Transverse colon (tissue), 4 donors: Measurements from ENCODE around the gene HPSE2. TPM values are rescaled to one million over a fixed set of nuclear protein-coding genes. Genes with fewer than 3 reads are reported as not detected.
A peak's percentile ranks its signal among the peaks of the same experiment; 100 is the strongest.

Experiments used
- DNase-seq: peaks from one replicate; pipeline ENCODE4 v3.0.0-alpha.2; 2019
- H3K27ac ChIP-seq, 4 donors: fragments of 200-600 bp; sonication (generic); 2 replicates each; pipeline ENCODE4 v1.5.1; 2016 to 2018; ENCODE audit warnings: inconsistent platforms in 4 of 4
- H3K27me3 ChIP-seq: fragments of 200-600 bp; sonication (generic); 2 replicates; pipeline ENCODE4 v1.5.1; 2017; ENCODE audit warnings: inconsistent platforms
- H3K36me3 ChIP-seq, 4 donors: fragments of 200-600 bp; sonication (generic); 2 replicates each; pipeline ENCODE4 v1.5.1; 2017 to 2019; ENCODE audit warnings: inconsistent platforms in 4 of 4
- H3K4me1 ChIP-seq, 4 donors: fragments of 200-600 bp; sonication (generic); 2 replicates each; pipeline ENCODE4 v1.5.1; 2017 to 2020; ENCODE audit warnings: inconsistent platforms in 4 of 4
- H3K4me3 ChIP-seq, 4 donors: fragments of 200-600 bp; sonication (generic); 1 replicate in 1 of 4; 2 replicates in 3 of 4; pipeline versions ENCODE4 v1.5.1 to v1.6.1; 2017 to 2019; ENCODE audit warnings: inconsistent platforms in 4 of 4
- H3K9me3 ChIP-seq, 2 donors: fragments of 200-600 bp; sonication (generic); 2 replicates each; pipeline ENCODE4 v1.5.1; 2017 to 2019; ENCODE audit warnings: inconsistent platforms in 2 of 2
- CTCF ChIP-seq, 5 experiments: fragments of 200-600 bp in 3 of 5; fragments of 450-650 bp in 2 of 5; sonication (generic) in 3 of 5; IDR thresholded peaks; 1 replicate in 2 of 5; 2 replicates in 3 of 5; pipeline ENCODE4 v1.5.1; 2016 to 2017; ENCODE audit warnings: antibody characterized with exemption in 5 of 5, inconsistent platforms in 3 of 5, mild to moderate bottlenecking in 2 of 5, moderate library complexity in 1 of 5
- EP300 ChIP-seq: sonication (generic); formaldehyde crosslinking; IDR thresholded peaks from one replicate; pipeline ENCODE4 v1.6.1; 2017; ENCODE audit warnings: antibody characterized with exemption, low read depth
- POLR2A ChIP-seq: fragments of 450-650 bp; IDR thresholded peaks from one replicate; pipeline ENCODE4 v1.6.1; 2016; ENCODE audit warnings: antibody characterized with exemption, mild to moderate bottlenecking, moderate library complexity
- POLR2AphosphoS5 ChIP-seq, 3 donors: sonication (generic); formaldehyde crosslinking; IDR thresholded peaks; one replicate each; pipeline ENCODE4 v1.6.1; 2016; ENCODE audit warnings: antibody characterized with exemption in 3 of 3
- WGBS, 2 donors: methylation state at CpG; one replicate each; pipeline ENCODE4 v1.1.5; 2018; ENCODE audit warnings: low coverage in 1 of 2; 5-methylcytosine and 5-hydroxymethylcytosine counted together
- in situ Hi-C, 4 donors: fragments of 200-750 bp; cut with MboI; loops; one replicate each; pipeline versions ENCODE4 v1.15.0 to v1.15.1; 2017; ENCODE audit warnings: low sequenced_read_pairs in 3 of 4, low pct_ligation_motif_present in 1 of 4, low pct_unique_long_range_greater_than_20kb in 1 of 4
- intact Hi-C: fragments of 100-400 bp; cut with DNase I; formaldehyde crosslinking; loops from one replicate; pipeline ENCODE4 v1.15.1; 2023; ENCODE audit warnings: low total_unique reads
- total RNA-seq, 4 donors: library from RNA; depleted of rRNA; stranded (reverse); fragments of >200 nt; gene quantifications; one replicate each; pipeline ENCODE4 v1.1.0, GENCODE V29; 2016

Gene HPSE2
- total RNA-seq, 4 donors from 2014 or later = 2.2 to 3.0 TPM; not detected in 2

GRCh38 chr10:99233000-99233688, 2.5 kb downstream of the HPSE2 start:
- in situ Hi-C loops (loop anchor here in 1 of 4 donors (25.0 kb wide), 1 partner anchor 471 kb away; no protein-coding TSS in a partner anchor), intact Hi-C loops (no loop called here)
- Histone ChIP-seq H3K27me3 (peaks cover 97% of the 10 kb centered on the region), H3K36me3 (no peaks in the 10 kb centered on the region), H3K4me1 (peaks cover 0 to 26% (median 18%) of the 10 kb centered on the region in 4 donors), H3K9me3 (no peaks in the 10 kb centered on the region), H3K27ac (peak overlapping the region; percentile 46 to 70 (median 60)), H3K4me3 (peak overlapping the region in 3 of 4 donors; percentile 12 to 58 (median 30))
- WGBS, 2 donors = 22 to 28% methylated on average over 8 to 18 of the region's 18 CpGs
- DNase-seq = no peak
- no peak for TF ChIP-seq EP300
- no peak for TF ChIP-seq CTCF (IDR thresholded peaks at IDR 0.05)
- no peak for TF ChIP-seq POLR2AphosphoS5 (IDR thresholded peaks at IDR 0.05)
- TF ChIP-seq POLR2A = no peak

DNA sequence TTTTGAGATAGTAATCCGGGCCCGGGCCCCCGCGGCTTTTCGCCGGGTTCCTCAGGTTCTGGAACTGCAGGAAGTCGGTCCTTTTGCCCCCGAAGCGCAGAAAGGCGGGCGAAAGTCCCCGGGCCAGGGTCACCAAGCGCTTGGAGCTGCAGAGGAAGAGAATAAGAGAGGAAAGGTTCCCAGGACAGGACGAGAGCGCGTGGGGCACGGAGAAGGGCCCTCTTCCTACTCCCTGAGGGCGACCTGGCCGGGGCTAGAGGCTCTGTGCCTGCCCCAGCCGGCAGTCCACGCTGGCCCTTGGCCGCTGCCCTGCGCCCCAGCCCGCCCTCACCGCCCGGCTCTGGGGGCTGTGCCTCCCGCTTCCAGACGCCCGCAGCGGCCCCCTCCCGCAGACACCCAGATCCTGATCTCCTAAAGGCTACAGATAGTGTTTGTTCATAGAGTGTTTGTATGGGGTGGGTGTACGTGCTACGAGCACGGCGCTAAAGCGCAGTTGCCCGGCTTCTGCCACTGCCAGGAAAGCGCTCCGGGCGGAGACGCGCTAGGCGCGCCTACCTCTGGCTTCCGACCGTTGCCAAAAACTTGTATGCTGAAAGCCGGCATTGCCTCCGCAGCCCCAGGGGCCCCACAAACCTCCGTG, 3.2 kb downstream of the HPSE2 start:
- no peak for DNase-seq
- TF ChIP-seq EP300 (no peak), POLR2A (no peak), POLR2AphosphoS5 (IDR thresholded peaks at IDR 0.05) (no peak), CTCF (IDR thresholded peaks at IDR 0.05) (no peak)
- Histone ChIP-seq H3K27me3 (peaks cover 94% of the 10 kb centered on the region), H3K27ac (peak overlapping the region; percentile 46 to 70 (median 60)), H3K4me3 (peak overlapping the region in 3 of 4 donors; percentile 12 to 58 (median 22)), H3K36me3 (no peaks in the 10 kb centered on the region), H3K9me3 (no peaks in the 10 kb centered on the region), H3K4me1 (peaks cover 0 to 26% (median 18%) of the 10 kb centered on the region in 4 donors)
- in situ Hi-C loops = loop anchor here in 1 of 4 donors (25.0 kb wide), 1 partner anchor 470 kb away; no protein-coding TSS in a partner anchor
- intact Hi-C loops = no loop called here
- 0 to 16% methylated on average over 1 to 48 of the region's 49 CpGs for WGBS, 2 donors

- Histone ChIP-seq H3K27me3 (peaks cover 16% of the 10 kb centered on the region), H3K4me3 (no peak overlapping the region), H3K9me3 (no peaks in the 10 kb centered on the region), H3K36me3 (no peaks in the 10 kb centered on the region), H3K4me1 (no peaks in the 10 kb centered on the region), H3K27ac (no peak overlapping the region)
- no peak for DNase-seq
- WGBS, 2 donors = 76 to 78% methylated on average over 3 of the region's 3 CpGs
- no peak for TF ChIP-seq POLR2A
- no peak for TF ChIP-seq EP300
- no peak for TF ChIP-seq POLR2AphosphoS5 (IDR thresholded peaks at IDR 0.05)
- no peak for TF ChIP-seq CTCF (IDR thresholded peaks at IDR 0.05)
- in situ Hi-C loops (loop anchor here in 1 of 4 donors (25.0 kb wide), 1 partner anchor 462 kb away; no protein-coding TSS in a partner anchor), intact Hi-C loops (no loop called here)
These were observed 10.9 kb downstream of the HPSE2 start for GRCh38 chr10:99224766-99225165.

GRCh38 chr10:99207340-99207739, 28.3 kb downstream of the HPSE2 start:
- WGBS, 2 donors = 74 to 77% methylated on average over 3 of the region's 3 CpGs
- intact Hi-C loops (no loop called here), in situ Hi-C loops (no loop called here)
- Histone ChIP-seq H3K27ac (no peak overlapping the region), H3K4me3 (no peak overlapping the region), H3K27me3 (no peaks in the 10 kb centered on the region), H3K36me3 (no peaks in the 10 kb centered on the region), H3K4me1 (no peaks in the 10 kb centered on the region), H3K9me3 (no peaks in the 10 kb centered on the region)
- TF ChIP-seq POLR2A = no peak
- TF ChIP-seq EP300 = no peak
- TF ChIP-seq POLR2AphosphoS5 (IDR thresholded peaks at IDR 0.05) = no peak
- no peak for TF ChIP-seq CTCF (IDR thresholded peaks at IDR 0.05)
- DNase-seq = no peak
